Activated effector memory CD4-positive, alpha-beta T cell treated with anti-CD3 and anti-CD28 coated beads, Interleukin-2, amount 50 U/mL, for 16 hours (primary cell): ENCODE results near the gene CRBN.

ENCODE experiments used
- DNase-seq: peaks from one replicate; pipeline ENCODE4 v3.0.0-alpha.2; 2020

Gene CRBN

DNA sequence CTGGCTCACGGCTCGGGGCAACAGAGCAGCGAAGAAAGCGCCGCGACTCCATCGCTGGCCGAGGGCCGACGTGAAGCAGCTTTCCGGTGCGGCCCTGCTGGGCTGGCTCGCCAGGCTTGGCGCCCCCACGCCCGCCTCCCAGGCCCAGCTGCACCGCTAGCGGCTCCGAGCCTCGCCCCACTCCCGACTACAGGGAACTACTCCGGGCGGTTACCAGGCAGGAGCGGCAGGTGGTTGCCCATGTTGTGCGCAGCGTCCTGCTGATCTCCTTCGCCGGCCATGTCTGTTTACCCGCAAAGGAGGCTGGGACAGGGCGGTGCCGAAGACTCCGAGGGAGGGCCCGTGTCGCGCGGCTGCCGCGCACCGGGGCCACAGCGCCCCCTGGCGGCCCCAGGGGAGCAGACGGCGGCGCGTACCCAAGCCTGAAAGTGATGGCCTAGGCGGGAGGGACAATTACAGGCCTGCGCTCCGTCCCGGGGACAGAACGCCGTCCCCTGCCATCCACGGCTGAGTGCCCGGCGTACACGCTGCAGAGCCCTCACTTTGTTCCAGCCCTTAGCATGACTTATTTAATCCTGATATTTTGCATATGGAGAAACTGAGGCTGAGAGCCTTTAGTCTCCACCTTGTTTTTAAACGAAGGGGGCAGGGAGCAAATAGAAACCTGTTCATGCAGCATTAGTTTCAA, at the start of gene CRBN:
TSS of gene CRBN (minus strand) at position 285 of the 688 bp plus-strand sequence. CDS start at position 281, 4 bp downstream.
- peak; percentile 97 for DNase-seq

DNA sequence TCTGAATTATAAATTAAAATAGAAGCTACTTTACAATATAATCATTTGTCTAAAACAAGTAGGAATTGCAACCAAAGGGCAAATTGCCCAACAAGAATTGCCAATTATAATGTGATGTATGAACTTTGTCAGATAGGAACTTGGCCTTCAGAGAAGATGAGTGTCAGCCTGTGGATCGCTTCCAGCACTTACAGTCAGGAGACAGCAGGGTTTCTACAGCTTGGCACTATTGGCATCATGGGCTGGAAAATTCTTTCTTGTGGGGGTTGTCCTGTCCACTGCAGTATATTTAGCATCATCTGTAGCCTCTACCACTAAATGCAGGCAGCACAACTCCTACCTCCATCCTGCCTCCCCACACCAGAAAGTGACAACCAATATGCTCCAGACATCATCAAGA, 48.1 kb upstream of the CRBN start:
- no peak for DNase-seq

DNA sequence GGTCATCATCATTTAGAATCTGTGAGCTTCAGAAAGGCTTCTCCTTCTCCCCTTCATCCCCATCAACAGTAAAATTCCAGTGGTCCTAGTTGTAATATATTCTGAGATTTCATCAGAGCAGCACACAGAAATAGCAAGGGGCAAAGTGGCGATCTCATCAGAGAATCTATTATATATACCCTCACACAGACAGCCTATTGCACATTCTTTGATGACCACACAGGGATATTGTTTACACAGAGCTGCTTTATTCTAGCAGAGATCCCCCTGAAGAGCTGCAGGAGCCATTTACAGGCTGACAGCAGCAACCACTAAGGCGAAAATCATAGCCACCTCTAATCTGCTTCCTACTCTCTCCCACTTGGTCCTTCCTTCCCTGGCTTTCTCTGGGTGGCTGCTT, 42.0 kb upstream of the CRBN start:
- no peak for DNase-seq

DNA sequence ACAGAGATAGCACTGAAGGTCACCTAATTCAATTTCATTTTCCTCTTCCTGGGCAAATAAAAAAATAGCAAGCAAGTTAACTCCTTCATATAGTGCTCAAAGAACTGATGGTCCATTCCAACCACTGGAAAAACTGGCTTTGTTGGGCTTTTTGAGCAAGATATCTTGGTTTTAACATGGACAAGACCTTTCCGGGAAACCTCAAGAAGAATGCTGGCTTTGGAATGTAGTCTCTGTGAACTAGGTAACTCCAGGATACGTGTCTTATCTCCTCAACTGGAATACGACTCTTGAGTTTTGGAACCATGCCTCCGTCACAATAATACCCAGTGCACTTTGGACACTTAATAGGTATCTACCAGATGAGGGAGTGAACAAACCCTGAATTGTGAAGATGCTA, 36.9 kb upstream of the CRBN start:
- no peak for DNase-seq

DNA sequence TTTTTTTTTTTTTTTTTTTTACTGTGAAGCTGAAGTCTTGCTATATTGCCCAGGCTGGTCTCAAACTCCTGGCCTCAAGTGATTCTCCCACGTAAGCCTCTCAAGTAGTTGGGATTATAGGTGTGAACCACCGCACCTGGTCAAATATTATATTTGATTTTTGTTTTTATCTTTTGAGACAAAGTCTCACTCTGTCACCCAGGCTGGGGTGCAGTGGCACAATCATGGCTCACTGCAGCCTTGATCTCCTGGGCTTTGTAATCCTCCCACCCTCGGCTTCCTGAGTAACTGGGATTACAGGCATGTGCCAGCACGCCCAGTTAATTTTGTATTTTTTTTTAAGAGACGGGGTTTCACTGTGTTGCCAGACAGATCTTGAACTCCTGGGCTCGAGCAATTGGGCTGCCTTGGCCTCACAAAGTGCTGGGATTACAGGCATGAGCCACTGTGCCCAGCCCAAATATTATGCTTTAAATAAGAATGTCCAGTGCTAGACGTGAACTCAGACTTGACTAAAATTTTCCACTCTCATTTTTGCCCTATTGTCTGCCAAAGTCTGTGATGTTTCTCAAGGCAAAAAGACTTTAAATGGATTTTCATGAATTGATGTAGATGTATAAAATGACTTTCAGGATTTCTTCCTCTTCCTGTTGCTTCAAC, 33.4 kb upstream of the CRBN start:
- DNase-seq, result no peak

DNA sequence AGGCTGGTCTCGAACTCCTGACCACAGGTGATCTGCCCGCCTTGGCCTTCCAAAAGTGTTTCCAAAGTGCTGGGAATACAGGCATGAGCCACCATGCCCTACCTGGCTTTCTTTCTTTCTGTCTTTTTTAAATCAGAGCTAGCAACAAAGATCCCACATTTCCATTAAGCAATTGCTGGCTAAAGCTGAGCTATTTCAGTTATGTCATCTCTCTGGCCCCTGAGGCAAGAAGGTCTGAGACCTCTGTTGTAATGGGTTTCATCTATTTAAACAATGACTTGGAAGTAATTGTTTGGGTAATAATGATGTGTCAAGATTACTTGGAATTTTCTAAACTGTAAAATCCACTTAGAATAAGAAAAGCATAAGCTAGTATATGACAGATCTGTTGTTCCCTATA, 30.2 kb upstream of the CRBN start:
- DNase-seq, result no peak

DNA sequence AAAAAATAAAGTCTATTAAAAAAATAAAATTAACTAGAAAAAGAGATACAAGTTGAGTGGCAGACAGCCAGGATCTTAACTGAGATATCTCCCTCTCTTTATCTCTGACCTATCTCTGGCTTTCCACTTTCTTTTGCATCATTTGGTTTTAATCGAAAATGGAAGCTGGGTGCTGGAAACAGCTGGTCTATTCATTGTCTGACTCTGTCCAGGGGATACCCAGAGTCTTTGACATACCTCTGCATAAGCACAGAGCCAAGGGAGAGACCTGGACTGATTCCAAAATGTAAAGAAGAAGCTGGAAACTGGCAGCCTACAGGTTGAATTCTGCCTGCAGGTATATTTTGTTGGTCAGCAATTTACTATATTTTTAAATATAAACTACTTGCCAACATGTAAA, 29.6 kb upstream of the CRBN start:
- DNase-seq, result no peak

DNA sequence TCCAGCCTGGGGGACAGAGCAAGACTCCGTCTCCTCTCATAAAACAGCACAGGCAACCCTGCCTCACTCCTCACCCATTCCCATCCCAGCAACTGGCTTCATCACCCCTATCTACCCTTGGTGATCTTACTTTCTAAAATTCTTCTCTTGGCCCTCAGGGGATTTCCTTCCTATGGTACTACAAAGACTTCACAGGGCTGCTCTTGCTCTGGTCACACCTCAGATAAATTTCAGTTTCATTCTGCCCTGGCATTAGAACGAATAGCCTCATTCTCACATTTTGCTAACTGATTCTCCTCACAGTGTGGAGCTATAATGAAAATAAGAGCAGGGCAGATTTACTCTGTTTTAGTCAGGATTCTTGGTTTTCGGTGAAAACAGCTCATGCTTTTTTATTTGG, 22.1 kb upstream of the CRBN start:
- DNase-seq, result no peak

DNA sequence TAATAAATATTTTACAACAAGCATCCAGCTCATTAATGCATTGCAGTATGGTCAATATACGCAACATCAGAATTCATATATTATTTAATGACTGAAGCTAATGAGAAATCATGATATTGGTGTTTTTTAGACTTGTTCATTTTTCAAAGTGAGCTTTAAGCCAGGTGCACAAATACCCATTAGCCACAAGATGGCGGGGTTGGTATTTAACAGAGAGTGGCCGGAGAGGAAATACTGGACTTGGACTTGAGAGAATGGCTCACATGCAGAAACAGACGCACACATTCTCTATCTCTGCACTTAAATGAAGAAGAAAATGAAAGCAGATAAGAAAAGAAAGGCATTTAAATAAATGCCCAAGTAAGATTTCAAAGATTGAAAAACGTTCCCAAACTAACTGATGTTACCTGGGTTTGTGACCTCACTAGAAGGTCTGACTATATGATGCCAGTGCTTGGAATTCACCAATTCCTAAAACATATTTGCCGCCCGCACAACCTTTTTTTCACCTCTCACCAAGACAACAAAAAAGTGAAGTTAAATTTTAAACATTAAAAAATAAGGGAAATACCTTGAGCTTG, 21.2 kb upstream of the CRBN start:
- no peak for DNase-seq

DNA sequence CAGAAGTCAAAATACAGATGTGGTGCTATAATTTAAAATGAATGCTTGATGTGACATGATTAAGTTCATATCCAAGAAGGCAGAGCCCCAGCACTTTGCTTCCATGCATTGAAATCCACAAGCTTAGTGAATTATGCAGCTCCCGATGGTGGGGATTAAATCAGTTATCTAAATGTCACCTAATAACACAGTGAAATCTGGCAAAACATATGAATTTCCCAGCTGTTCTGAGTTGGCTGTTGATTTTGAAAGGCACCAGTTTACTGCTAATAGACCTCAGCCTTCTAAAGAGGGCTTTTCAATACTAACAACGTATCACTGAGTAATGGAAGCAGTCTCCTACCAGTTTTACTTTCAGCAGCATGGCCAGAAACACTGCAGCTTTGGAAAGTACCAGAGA, 19.8 kb upstream of the CRBN start:
- DNase-seq, result no peak

DNA sequence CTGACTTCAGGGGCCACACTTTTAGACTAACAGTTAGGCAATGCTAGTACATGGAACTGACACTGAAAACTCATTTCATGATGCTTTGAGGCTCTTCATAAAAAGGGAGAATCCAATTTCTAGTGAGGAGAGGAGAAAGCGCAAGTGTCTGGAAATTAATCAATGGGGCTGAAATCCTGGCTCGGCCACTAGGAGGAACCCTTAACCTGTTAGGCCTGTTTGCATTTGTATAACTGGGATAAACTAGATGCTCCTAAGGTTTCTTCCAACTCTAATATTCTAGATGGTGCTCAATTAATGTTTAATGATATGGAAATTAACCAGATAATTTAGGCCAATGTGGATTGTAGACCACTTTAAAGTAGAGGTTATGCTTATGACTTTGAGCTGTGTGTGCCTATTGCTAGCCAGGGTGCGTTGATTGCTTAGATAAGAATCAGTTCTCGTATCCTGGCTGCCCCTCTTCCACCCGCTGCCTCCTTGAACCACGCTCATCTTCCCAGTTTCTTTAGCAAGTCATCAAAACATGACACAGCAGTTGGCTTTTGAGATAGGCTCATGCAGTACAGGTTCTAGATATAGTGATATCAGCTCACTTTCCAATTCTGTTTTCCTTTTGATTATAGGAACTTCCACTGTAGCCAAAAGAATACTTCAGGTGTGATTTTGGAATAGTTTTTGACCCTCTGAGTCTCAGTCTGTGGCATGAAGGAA, 16.8 kb upstream of the CRBN start:
- no peak for DNase-seq

DNA sequence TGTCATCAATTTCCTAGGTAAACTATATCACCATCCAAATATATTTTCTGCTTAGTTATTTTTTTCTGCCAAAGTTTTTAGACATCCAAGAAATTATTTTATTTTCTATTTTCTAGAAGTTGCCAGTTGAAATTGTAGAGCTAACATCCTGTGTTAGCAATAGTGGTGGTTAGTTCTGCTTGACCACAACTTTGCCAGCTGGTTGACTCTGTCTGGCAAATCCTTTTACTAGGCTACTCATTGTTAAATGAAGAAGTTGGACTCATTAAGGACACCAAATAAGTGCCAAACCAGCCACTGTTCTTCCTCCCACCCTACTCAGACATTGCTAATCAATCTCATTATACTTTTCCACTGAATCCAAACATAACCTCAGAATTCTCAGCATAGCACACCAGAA, 15.4 kb upstream of the CRBN start:
- no peak for DNase-seq

DNA sequence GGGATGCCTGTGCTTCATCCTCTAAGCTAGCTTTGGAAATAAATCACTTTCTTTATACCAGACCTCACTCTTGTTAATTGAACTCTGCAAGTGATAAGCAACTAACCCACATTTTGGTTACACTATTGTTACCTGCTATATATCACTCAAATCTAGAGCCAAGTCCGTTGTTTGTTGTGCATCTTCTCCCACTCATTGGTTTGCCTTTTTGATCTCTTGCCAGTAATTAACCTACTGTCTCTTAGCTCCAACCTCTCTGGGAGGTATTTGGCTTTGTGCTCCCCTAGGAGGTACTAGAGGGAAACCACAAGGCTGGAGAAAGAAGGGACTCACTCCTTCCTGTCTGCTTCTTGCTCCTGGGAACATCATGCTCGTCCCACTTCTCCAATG, 12.8 kb upstream of the CRBN start:
- no peak for DNase-seq

DNA sequence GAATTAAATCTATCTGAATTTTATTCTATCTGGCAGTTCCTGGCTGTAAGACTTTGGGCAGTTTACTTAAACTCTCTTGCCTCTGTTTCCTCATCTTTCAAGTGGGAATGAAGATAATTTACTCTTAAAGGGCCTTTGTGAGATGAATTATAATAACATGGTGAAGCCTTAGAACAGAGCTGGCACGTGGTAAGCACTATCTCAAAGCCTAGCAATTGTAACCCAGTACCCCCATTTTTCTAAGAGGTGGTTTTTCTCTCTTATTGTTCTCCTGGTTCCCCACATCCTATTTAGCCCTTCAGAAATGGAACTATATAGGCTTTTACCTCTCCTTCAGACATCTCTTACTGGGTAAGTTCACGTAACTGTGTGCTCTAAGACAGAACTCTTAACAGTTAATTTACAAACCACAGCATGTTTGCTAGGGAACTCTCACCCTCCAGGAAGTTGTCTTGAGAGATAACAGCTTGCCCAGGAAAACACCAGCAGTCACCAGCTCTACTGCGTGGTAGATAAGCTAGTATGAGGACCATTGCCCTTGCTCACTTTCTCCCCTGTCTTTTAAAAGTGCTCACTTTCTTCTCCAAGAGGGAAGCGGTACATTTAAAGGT, 12.3 kb upstream of the CRBN start:
- no peak for DNase-seq

DNA sequence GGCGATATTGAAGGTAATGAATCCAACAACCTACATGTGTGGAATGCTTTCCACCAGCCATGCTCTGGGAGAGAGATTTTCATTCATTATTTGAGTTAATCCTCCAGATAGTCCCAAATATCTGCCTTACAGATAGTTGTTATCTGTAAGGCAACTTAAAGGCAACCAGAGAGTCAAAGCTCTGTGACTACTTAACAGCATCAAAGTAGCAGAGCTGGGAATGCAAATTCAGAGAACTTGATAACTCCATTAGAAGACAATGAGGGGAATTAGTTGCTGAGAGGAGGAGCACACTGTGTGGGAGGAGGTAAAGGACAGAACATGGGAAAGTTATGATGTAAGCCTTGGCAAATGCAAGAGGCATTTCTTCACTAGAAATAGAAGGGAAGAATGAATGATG, 10.5 kb upstream of the CRBN start:
- no peak for DNase-seq

DNA sequence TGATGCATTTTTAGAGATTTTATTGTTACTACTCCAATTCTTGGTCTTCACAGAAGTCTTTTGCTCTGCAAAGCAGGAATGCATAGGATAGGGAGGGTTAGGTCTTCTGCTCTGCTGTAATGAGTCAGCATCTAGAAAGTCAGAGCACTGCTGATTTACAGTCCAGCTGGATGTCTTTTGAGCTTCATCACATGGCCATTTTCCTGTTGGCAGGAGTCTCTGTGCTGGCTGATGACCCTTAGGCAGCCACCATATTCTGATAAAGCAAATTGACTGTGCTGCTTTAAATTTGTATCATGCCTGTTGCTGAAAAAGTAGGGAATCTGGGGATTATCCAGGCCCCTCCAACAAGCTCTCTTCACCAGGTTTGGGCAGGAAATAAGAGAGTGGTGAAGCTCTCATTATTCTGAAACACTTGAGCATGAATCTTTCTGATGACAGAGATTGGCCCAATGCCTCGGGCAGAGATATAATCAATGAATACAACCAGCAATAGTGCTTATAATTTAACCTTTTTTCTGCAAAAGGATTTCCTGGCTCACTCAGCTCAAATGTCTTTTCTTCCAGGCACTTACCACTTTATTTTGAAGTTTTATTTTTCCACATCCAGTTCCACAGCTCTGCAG, 9.7 kb upstream of the CRBN start:
- no peak for DNase-seq

DNA sequence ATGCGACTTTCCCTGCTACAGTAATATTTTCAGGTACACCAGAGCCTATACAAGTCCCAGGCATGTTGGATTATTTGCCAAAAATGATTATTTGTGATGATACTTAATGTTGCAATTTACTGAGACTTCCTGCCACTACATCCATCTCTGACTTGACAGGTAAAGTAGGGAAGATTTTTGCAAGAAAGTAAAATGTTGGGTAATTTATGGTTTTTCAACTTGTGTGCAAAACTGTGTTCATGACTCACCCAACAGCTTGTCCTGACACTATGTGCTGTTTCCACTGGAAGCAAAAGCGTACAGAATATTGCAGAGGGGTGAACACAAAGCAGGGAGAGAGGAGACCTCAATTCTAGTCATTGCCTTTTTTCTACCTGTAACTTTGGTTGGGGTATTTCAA, 5.4 kb upstream of the CRBN start:
- DNase-seq, result no peak

DNA sequence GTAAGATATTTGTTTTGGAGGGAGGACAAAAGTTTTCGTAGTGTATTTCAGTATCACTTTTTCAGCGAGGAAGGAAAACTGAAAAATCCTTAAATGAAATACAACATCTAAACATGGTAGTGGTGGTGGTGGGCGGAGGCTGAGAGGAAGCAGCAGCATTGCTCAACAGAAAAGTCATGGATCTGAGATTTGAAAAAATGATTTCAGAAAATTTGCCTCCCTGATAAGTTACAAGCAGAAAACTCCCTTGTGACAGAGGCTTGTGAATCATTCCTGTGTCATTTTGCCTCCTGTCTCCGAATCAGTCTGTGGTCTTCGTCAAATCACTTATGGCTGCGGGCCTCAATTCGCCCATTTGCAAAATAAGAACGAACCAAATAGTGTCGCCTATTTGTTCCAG, 965 bp upstream of the CRBN start:
- DNase-seq, result no peak

DNA sequence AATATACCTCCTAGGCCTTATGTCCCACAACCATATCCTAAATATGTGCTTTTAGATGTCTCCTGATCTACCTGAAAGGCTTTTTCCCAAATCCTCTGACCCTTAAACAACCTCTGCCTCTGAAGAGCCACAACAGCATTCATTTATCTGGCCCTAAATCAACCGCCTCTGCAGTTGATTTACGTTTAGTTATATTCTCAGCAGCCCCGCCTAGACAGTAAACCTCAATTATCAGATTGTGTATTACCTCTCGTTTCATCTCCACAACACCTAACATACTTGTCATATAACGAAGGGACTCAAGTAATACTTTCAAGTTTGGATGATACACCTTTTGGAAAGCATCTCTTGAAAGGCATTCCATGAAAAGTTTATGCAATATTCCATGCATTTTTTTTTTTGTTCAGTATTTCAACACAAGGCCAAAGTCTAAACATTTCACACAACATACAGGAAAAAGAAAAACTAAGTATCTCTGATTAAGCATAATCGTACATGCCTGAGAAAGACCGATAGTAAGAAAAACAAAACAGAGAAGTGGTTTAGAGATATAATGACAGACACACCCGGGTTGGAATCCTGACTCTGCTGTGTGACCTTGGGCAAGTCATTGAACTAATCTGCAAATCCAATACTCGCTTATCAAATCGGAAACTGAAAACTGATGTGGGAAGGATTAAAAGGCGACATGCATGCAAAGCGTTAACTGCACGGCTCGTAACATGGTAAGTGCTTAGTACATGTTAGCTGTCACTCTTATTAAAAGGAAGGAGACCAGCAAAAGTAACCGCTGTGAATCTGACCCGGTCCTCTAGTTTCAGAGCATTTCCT, 778 bp downstream of the CRBN start:
- DNase-seq, result no peak

DNA sequence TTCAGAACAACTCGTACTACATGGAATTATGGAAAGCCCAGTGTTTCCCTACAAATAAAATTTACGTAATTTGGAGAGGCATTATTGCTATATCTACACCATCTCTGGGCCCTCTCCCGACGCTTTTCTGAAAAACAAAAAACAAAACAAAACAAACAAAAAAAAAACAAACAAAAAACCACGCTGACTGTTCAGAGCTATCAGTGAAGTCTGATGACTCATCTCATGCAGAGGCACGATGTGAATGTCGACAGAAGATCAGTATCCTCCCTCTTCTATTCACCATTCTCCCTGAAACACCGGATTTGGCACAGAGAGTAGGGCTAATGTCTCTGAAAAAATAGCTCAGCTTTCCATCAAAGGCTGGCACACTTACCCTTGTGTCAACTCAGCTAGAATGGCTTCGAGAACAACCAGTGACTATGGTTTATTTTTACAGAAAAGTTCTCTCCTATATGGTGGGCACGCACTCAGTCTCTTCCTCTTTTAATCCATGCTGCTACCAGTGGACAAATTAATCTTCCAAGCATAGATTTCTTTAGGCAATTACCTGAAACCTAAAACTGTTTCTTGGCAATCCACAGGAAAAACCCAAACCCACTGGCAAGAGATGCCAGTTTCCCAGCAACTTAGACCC, 1.5 kb downstream of the CRBN start:
- no peak for DNase-seq

DNA sequence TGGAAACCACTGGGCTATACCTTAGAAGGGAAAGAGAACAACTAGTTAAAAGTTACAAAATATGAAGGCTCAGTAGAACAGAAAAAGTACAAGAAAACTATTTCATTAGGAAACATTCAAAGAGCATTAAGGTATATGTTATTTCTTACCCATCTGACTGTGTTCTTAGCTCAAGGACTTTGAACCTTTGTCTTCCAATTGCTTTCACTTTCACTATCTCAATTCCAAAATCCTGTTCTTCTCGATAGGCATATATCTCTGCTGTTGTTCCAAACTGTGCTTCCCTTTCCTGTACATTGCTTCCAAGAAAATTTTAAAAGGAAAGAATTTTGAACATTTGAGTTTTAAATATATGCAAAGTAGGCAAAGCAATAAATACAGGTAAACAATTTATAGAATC, 6.9 kb downstream of the CRBN start:
- no peak for DNase-seq

DNA sequence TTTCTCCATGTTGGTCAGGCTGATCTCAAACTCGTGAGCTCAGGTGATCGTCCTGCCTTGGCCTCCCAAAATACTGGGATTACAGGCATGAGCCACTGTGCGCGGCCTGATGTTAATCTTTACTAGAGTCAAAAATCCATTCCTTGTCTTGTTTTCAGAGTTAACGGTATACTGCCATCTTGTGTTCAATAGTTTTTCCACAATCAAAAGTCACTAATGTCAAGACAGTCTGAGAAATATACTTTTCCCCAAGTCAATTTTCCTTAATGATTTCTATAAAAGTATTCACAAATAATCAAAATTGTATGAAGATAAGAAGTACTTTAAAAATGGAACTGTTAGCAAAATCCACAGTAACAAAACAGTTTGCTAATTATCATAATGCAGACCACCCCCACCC, 8.5 kb downstream of the CRBN start:
- no peak for DNase-seq
